Measurements from ENCODE around the gene RABGEF1. TPM values are rescaled to one million over a fixed set of nuclear protein-coding genes. Genes with fewer than 3 reads are reported as not detected.
"Not testable (repeated sequence)": the region's sequence is repeated elsewhere in the genome, so short reads cannot be mapped to it uniquely, and the experiment has no call there.

Gene RABGEF1
- polyA plus RNA-seq, 4 donors: 30.9 to 36.0 (median 32.6) TPM

GRCh38 chr7:66845379-66846095, 105.0 kb downstream of the RABGEF1 start:
- DNase-seq (ENCODE audit: low read depth in 4 of 4, low spot score in 3 of 4): no peak

- not testable (repeated sequence) for DNase-seq (ENCODE audit: low read depth in 4 of 4, low spot score in 3 of 4)
Observed at GRCh38 chr7:66846096-66846445, 105.5 kb downstream of the RABGEF1 start.

GRCh38 chr7:66847523-66847855, 107.0 kb downstream of the RABGEF1 start:
- DNase-seq (ENCODE audit: low read depth in 4 of 4, low spot score in 3 of 4): not testable (repeated sequence)

DNA sequence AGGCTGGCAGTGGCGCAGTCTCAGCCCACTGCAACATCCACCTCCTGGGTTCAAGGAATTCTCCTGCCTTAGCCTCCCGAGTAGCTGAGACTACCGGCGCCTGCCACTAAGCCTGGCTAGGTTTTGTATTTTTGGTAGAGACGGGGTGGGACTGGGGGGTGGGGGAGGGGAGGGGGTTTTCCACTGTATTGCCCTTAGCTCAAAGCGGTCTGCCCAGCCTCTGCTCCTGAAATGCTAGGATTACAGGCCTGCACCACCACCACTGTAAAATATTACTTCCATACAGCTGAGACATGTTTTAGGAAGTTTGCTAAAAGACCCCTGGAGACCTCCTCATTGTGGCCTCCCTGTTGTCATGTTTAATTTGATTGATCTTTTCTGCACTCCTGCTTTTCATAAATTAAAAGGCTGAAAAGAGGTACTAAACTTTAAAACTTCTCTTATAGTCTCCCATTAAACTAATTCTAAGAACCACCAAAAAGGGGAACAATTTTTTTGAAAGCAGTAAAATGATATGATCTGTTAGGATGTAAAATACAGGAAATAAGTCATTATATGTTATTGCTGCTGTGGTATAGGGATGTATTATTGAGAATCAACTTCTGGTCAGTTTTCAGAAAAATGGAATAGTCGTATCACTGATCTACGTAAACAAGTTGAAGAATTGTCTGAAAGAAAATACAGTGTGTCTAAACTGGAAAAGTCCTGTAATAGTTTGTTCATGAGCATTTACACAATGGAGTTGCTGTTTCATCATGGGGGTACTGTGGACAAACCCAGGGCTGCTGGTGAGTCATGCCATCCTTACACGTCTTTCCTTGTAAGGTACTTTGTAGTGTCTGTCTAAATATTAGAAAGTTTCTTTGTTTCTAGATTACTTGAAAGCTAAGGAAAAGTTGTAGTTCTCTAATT, 107.6 kb downstream of the RABGEF1 start:
- no peak for DNase-seq (ENCODE audit: low read depth in 4 of 4, low spot score in 3 of 4)

DNA sequence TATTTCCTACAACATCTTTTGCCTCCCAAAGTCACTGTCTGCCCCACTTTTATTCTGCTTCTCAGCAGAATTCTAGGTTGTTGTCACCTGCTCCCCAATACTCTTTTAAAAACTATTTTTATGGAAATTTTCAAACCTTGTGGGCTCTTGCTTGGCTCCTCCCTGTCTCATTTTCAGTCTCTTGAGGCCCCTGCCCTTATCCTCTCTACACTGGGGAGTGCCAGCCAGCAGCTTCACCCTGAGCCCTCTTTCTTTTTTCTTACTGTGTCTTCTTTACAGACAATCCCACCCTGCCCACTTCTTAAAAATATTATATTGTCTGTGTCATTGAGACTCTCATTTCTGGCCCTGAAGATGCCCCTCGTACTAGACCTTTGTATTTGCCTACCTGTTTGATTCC, 118.8 kb downstream of the RABGEF1 start:
- no peak for DNase-seq (ENCODE audit: low read depth in 4 of 4, low spot score in 3 of 4)

- no peak for DNase-seq (ENCODE audit: low read depth in 4 of 4, low spot score in 3 of 4)
Observed at GRCh38 chr7:66859794-66860645, 119.5 kb downstream of the RABGEF1 start.

GRCh38 chr7:66860767-66861166, 120.2 kb downstream of the RABGEF1 start:
- no peak for DNase-seq (ENCODE audit: low read depth in 4 of 4, low spot score in 3 of 4)

Other genes starting within 250 kb of the RABGEF1 start
- gene KCTD7, start 111.9 kb upstream of the RABGEF1 start, polyA plus RNA-seq (ENCODE audit: insufficient read length in 4 of 4): 10 to 100 TPM; 20.6 to 27.8 (median 26.0) TPM
- gene TMEM248, start 180.5 kb downstream of the RABGEF1 start, polyA plus RNA-seq (ENCODE audit: insufficient read length in 4 of 4): 100 to 1,000 TPM in 1 of 4 donors, 10 to 100 TPM in 3; 75.6 to 102 (median 85.2) TPM